ENCODE results near the gene SMAP1.

Gene SMAP1

DNA sequence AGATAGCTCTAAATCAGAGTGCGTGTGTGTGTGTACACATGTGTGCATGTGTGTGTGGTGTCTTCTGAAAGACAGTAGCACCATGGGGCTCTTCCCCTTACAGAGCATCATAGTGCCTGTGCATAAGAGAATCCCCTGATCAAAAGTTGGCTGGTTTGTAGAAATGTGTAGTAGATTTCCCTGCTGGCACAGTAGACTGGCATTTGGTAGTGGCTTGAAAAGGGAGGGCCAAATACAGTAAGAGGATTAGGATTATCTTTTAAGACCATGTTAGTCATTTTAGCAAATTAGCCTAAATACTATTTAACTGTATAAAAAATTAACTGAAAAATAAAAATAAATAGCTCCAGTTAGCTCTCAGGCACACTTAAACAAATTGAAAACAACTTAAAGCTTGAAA is 176.6 kb downstream of the SMAP1 start:
- DNase-seq, result no peak

DNA sequence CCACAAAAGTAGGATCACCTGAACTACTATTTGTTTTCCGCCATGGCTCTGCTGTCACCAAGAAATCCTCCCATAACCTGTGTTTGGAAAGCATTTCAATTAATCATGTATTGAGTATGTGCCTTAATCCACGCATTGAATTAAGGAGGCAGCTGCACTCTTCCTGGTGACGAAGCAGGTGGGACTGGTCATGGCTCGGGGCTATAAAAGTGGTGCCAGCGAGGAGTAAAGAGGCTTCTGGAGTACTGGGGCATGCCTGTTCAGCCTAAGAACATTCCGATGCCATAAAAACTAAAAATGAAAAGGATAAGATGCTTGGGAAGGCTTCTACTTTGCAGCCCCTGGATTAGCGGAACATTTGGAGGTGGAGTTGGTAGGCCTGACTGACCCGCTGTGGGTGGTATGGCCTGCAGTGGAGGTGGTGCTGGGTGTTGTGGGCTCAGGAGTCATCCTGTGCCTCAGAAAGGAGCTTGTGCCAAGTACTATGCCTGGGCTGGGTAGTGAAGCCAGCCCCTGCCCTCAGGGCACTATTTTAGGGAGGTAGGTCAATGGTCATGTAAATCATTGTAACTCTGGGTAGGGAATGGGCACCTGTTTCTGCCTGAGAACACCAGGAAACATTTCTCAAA is 178.6 kb downstream of the SMAP1 start:
- DNase-seq, result no peak

DNA sequence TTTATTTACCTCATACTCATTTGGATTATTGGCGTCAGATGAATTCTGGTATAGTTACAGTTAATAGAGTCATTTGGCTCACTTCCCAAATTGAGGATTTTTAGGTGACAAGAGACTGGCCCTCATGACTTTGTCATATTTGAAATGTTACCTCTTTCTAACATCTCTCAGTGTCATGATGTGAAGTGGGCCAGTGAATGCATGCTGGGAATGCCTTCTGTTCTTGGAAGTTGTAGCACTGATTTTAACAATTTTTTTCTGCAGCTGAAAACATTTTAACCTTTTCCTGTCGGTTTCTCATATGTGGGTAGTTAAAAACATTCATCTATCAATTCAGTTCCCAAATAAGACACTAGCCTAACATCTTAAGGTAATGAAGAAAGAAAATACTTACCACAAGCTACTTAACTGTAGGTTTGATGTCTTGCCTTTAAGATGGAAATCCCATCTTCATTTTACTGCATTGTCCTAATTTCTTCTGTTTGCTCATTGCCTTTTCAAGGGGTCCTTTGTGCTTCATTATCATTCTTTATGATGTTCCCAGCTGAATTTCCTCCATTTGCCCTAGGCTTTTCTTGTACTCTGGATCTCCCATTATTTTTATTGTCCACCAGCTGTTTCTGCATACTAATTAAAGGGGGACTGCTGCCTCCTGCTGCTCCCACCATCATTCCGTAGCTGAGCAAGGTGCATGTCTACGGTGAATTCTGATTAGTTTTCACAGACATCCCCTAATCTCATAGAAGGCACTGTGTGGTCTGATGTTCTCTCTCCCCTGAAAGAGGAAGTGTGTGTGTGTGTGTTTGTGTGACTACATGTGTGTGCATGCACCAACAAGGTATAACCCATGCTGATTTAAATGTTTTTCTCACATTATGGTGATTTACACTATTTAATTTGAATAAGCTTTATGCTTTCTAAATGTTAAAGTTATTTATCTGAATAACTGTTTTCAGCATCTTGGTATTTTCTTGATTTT is 179.7 kb downstream of the SMAP1 start:
- no peak for DNase-seq

DNA sequence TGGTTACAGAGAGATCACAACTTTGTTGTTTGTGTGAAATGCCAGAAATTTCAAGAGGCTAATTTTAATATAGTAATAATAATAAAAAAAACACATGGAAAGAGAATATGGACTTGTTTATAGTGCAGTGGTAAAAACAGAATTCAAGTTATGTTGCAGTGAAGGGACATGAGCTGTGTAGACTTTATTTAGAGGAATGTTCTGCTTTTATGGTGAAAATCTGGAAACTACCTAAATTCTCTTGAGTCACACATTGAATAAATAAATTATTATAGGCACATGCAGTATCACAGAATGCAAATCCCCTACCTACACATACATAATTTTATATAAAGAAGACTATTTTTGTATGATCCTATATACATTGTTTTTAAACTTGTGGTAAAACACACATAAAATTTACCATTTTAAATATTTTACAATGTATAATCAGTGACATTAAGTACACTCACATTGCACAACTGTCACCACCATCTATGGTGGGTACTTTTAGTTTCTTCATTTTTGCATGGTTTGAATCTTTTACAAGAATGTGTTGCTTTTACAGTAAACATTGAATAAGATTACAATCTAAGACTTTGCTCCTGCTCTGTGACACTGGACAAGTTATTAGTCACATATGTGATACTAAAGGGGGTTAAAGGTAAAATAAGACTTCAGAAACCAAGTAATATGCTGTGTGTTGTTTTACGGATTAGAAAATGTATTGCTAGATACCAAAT is 181.8 kb downstream of the SMAP1 start:
- DNase-seq, result no peak

DNA sequence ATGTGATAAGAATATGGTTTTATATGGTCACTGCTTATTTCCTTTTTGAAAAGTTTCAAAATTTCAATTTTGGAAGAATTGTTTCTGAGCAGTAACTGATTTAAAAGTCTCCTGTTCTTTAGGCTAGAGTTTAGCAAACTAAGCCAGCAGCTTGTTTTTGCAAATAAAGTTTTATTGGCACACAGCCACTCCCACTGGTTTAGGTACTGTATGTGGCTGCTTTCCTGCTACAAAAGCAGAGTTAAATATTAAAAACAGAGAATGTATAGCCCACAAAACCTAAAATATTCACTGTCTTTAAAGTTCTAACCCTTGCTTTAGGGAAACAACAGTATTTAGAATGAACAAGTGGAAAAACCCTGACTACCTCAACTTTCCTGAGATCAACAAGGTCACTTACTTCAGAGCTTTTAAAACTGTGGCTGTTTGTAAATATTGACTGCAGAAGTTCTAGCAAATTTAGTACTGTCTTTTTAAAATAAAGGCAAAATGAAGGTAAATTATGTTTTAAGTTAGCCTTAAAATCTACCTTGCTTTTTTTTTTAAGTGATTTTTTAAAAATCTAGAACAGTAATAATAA is 185.1 kb downstream of the SMAP1 start:
- no peak for DNase-seq

DNA sequence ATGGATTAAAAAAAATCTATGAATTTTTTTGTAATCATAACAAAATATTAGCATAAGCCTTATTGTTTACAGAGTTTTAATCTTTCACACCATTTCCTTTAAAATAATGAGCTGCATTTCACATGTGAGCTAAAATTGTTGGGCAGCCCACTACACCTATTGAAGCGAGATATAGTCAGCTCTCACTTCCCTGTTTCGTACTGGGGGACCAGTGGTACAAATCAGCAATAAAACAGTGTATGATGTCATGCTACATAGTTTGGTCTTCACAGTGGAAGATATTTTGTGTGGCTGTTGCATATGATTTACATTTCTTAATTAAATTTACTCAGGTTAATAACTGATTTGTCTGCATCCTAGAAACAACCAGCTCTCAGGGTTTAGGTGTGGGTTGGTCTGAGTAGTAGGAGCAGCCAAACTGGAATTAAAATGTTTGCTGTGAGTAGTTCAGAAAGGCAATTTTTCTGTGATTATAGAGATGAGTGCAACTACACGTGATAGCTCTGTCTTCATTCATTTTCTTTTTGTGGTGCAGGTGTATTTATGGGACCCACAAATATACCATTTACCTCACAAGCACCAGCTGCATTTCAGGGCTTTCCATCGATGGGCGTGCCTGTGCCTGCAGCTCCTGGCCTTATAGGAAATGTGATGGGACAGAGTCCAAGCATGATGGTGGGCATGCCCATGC is 189.8 kb downstream of the SMAP1 start:
- no peak for DNase-seq

DNA sequence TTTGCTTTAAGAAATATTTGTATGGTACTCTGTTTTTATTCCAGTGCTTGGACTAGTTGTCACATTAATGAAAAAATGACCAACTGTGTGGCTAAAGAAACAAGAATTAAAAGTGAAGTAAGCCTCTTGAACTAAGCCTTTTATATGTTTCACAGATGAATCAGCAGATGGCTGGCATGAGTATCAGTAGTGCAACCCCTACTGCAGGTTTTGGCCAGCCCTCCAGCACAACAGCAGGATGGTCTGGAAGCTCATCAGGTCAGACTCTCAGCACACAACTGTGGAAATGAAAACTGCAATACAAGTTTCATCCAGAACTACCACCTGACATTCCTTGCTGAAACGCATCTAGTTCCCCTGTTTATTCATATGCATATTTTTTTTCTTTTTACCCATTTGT is 192.4 kb downstream of the SMAP1 start:
- DNase-seq, result no peak

DNA sequence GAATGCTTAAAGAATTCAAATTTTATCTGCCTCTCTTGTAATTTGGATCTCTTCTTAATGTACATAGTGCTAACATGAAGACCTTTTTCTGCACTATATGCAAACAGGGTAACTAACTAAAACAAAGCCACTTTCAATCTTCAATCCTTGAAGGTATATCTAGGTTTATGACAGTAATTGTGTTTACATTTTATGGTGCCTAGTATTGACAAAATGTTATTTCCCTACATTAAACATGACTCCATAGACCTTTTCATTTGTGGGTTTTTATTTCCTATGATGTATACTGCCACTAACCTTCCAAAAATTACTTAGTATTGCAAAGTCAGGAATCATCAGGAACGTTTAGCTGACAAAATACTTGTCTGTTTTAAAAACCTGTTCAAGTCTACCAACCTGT is 193.2 kb downstream of the SMAP1 start:
- no peak for DNase-seq

DNA sequence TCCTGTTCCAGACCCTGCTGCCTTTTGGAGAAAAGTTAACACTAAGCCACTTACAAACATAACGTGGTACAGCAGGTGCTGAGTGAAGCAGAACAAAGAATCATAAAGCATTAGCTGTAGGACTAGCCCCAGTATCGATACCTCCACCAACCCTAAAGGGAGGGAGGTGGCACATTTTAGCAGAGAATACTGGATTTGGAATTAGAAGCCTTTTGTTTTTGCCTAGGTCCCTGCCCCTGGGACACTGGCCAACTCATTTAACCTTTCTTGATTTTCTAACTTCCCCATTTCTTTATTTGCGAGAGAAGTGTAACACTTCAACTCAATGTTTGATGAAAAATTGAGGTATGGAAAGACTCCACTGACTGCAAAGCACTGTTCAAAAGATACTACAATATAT is 195.7 kb downstream of the SMAP1 start:
- DNase-seq, result no peak

DNA sequence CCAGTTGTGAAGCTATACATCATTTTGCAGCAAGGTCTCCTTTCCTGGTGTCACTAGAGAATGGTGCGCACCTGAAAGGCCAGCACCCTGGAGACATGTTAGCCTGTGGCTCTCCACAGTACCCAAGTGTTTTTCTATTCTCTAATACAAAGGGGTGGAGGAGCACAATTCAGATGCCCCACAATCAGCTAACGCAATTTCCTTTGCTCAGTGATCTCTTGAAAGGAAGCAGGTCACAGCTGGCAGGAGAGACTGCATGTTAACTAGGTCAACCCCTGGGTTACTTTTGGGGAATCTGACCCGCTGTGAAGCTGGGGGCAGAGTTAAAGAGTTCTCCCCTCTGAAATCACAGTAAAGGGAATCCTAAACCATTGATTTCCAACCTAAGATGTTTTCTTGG is 196.7 kb downstream of the SMAP1 start:
- DNase-seq, result no peak

DNA sequence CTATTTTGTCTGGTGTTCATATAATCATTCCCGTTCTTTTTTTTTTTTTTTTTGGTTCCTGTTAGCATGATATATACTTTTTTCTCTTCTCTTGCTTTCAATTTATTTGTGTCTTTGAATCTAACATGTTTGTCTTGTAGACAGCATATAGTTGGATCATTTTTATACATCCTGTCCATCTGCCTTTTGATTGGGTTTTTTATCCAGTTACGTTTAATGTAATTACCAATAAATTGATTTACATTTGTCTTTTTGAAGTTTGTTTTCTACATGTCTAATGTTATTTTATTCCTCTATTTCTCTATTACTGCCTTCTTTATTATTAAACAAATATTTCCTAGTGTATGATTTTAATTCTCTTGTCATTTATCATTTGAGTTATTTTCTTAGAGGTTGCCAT is 204.8 kb downstream of the SMAP1 start:
- DNase-seq, result no peak

DNA sequence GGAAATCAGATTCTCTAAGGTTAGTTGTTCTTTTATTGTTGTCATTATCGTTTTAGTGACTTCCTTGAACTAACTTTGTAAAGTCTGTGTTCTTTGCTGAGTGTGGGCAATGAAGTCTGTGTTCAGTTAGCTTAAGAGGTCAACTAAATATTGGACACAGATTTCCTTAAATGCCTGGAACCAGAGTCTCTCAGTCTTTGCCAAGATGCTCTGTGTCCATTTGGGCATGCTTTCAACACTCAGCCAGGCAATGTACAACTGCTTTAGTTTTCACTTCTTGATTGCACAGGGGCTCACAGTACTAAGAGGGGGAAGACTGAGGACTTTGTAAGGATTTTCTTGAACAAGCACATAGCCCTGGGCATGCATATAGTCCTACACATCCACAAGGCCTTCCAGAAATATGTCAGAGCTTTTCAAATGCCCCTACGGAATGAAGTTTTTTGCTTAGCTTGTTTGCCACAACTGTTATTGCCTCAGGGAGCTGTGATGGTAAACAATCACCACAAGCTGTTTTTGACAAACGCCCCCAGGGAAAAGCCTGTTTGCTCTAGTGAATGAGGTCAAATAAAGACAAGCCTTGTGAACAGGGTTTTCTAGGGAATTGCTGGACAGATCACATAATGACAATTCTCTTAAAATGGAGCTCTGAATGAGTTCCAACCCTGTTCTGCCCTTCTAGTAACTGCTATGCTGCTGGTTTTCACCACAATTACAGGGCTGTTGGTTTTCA is 206.7 kb downstream of the SMAP1 start:
- no peak for DNase-seq

DNA sequence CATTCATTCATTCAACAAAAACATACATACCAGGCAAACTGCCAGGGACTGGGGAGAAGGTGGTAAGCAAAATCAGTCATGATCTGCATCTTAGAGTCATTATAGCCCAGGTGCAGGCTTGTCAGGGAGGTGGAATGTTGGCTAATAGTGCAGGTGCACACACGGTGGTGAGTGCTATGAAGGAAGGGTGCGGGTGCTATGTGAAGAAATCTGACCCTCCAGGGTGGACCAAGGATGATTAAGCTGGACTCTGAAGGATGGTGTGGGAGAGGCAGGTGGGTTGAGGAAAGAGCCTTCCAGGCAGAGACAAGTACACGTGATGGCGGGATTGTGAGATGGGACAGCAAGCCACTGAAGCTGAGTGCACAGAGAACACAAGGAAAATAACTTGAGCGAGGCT is 211.8 kb downstream of the SMAP1 start:
- no peak for DNase-seq

DNA sequence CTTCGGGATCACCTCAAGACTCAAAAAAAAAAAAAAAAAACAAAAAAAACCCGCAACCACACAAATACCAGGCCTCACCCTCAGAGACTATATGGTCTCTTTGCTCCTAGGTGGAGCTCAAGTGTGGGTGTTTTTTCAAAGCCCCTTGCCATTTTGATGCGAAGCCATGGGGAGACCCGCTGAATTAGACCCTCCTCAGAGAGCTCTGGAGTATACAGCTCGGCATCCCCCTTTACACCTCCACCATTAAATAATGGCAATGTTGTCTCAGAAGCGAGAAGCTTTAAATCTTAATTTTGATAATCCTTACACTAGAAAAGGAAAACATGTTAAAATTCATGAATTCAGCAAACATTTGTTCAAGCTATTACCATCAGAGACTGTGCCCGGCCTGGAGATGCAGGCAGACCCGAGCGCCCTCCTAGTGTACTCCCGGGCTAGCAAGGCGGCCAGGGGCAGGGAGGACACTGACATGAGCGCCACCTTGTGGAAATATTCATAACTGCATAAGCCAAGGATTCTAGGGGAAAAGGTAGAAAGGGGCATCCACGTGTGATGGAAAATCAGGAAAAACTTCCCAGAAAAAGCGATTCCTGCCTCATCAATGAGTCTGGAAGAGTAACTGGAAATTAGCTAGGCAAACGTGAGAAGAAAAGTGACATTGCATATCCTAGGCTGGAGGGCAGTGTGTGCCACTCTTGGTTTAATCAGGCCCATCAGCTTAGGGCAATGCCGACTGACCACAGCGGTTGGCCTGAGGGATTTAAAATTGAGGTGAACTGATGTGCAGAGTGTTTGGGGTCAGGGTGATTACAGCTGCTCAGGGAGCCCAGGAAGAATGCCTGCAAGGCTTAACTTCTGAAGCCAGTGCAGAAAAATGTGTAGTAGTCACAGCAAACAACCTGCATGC is 216.6 kb downstream of the SMAP1 start:
- peak; percentile 47 for DNase-seq

DNA sequence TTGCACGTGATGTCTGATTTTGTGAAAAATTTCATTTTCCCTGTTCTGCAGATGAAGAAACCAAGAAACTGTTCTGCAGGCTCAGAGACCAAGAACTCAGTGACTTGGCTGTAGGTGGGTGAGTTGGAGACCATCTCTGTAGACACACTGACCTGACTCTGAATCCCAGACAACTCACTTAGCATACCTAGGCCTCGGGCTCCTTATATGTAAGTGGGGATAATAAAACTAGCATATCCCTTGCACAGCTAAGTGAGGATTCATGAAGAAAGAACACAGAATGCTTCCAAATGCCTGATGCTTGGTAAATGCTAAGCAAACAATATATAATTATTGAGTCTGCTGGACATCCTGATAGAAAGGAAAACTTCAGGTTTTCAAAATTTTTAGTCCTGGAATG is 218.4 kb downstream of the SMAP1 start:
- no peak for DNase-seq

DNA sequence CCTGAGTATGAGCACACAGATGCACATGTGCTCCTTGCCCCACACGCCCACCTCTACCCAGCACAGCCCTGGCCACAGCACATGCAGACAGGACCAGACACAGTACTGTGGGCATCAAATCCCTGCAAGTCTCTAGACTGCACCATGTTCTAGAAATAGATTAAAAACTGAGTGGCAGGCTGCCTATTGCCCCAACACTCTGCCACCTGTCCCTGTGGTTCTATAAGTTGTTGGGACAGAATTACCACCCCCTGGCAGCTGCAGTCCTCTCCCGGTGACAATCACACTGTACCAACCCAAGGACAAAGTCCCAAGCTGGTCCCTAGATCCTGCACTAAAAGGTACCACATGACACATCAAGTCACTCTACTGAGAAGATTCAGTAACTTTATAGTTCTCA is 219.0 kb downstream of the SMAP1 start:
- no peak for DNase-seq

DNA sequence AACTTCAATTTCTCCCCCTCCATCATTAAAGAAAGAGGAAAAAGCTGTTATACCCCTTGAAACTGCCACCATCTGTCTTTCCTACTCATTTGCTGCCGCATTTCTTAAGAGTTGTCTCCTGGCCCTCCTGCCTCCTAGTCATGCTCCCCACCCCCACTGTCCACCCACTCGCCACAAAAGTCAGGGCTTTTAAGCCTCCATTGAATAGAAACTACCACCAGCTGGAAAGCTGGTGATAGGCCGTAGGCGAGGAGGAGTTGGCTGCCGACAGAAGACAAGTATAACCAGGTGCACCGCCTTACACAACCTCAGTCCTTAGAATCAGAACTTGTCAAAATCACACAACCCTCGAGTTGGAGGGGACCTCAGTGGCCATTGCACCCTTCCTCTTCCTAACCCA is 221.6 kb downstream of the SMAP1 start:
- no peak for DNase-seq

DNA sequence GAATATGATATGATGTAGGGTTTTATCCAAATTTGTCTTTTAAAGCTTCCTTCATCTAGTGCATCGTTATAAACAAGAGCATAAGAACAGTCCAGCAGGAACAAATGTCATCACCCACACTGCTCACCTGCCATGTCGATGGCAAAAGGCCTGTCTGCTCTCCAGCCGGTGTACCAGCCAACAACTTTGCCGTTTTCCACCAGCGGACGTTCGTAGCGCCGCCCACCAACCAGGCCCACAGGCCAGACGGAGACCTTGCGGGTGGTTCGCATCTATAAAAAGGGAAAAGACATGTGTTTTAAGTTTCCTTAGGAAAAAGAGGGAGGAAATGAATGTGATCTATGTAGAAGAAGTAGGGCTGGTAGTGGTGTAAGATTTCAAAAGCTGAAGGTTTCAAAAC is 226.3 kb downstream of the SMAP1 start:
- no peak for DNase-seq

DNA sequence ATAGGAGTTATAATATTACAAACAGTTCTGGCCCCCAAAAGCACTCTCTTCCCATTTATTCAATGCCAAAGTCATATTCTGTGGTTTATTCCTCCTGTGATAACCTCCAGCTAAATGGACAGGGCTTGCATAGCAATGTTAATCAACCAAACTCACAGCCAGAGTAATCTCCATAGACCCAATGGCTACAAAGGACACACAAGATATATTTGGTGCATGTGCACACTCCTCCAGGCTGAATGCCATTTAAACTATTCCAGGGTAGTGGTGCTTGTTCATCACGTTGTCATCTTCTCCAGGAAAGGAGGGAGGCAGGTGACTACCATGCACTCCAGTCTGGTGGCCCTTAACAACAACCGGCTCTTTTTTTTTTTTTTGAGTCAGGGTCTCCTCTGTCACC is 232.4 kb downstream of the SMAP1 start:
- DNase-seq, result no peak

DNA sequence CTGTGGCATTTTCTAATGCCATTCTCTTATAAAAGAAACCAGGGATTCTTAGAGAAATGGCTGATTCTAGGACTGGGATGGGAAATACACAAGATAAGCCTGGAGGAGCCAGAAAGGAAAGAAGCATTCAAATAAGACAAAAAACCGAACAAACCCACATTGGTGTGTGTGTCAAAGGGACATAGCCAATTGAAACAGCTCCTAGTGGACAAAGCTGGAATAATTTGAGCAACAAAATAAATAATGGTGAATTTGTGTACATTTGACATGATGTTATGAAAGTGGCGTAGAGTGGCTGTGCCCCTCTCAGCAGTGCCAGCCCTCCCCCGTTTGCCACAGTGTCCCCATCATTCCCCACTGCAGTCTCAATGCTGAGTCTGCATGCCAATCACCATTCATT is 233.6 kb downstream of the SMAP1 start:
- no peak for DNase-seq

Data from activated CD4-positive, CD25-positive, alpha-beta regulatory T cell treated with anti-CD3 and anti-CD28 coated beads, Interleukin-2, amount 50 U/mL, for 72 hours (primary cell).